GM12878 (cell line): ENCODE results near the gene FUZ. TPM values are rescaled to one million over a fixed set of nuclear protein-coding genes. Genes with fewer than 3 reads are reported as not detected.

Experiments used
- ATAC-seq: fragments of 200-7000 bp; cut with Tn5 transposase; 3 replicates; pipeline ENCODE4 v1.9.1; 2020; ENCODE audit warnings: mild to moderate bottlenecking, moderate library complexity
- BruUV-seq: library from RNA; stranded (reverse); fragments of 400-500 nt; replicated peaks from 2 replicates; lab custom pipeline; 2021; lab: Mats Ljungman, UMichigan
- CTCF ChIA-PET: fragments of 300-600 bp; sonication (Branson Sonifier 250); formaldehyde crosslinking; extraction: SDS; loops from one replicate; lab custom pipeline; 2021; ENCODE audit warnings: inconsistent platforms; lab: Yijun Ruan, JAX
- POLR2A ChIA-PET: fragments of 350-600 bp; formaldehyde crosslinking; extraction: SDS; loops from one replicate; lab custom pipeline; 2021; ENCODE audit warnings: inconsistent platforms; lab: Charles Lee
- RAD21 ChIA-PET: fragments of 300-600 bp; sonication (Branson Sonifier 250); formaldehyde crosslinking; loops from one replicate; lab custom pipeline; 2023; ENCODE audit warnings: antibody characterized with exemption; ENCODE audit not compliant: unreplicated experiment; lab: Charles Lee
- SMC1A ChIA-PET: fragments of 300-600 bp; sonication (Branson Sonifier 250); formaldehyde crosslinking; loops from one replicate; lab custom pipeline; 2023; ENCODE audit not compliant: unreplicated experiment, uncharacterized antibody; lab: Charles Lee
- DNase-seq: peaks from one replicate; pipeline ENCODE4 v3.0.0-alpha.2; 2011; ENCODE audit warnings: low read depth, low spot score
- FAIRE-seq: peaks from 3 replicates; lab custom pipeline; 2011; peaks lifted over from hg19 to GRCh38; lab: Jason Lieb, UNC
- H2AFZ ChIP-seq: 2 replicates; pipeline ENCODE4 v1.6.0; 2011; ENCODE audit warnings: low read depth, low read length, control low read depth; ENCODE audit not compliant: control insufficient read depth
- H3K27ac ChIP-seq: 2 replicates; pipeline ENCODE4 v1.5.1; 2011; ENCODE audit warnings: control low read depth; ENCODE audit not compliant: control insufficient read depth, insufficient read depth
- H3K27me3 ChIP-seq, 2 experiments: replicated peaks in 1 of 2; 2 replicates each; pipeline versions ENCODE4 v1.6.0 to v1.6.1; 2011; ENCODE audit warnings: low read length in 1 of 2; ENCODE audit not compliant: control insufficient read depth in 2 of 2, insufficient read depth in 2 of 2
- H3K36me3 ChIP-seq, 2 experiments: 2 replicates each; pipeline ENCODE4 v1.5.1; 2011; ENCODE audit warnings: low read length in 1 of 2; ENCODE audit not compliant: control insufficient read depth in 2 of 2, insufficient read depth in 2 of 2
- H3K4me1 ChIP-seq: 2 replicates; pipeline ENCODE4 v1.6.1; 2011; ENCODE audit warnings: mild to moderate bottlenecking, low read length, moderate library complexity, mixed read lengths; ENCODE audit not compliant: control insufficient read depth, insufficient read depth
- H3K4me2 ChIP-seq: 2 replicates; pipeline ENCODE4 v1.6.0; 2011; ENCODE audit warnings: control low read depth; ENCODE audit not compliant: control insufficient read depth, insufficient read depth
- H3K4me3 ChIP-seq: fragments of 200-600 bp; sonication (generic); 2 replicates; pipeline ENCODE4 v1.5.1; 2016
- H3K79me2 ChIP-seq: 2 replicates; pipeline ENCODE4 v1.6.0; 2011; ENCODE audit warnings: low read length; ENCODE audit not compliant: control insufficient read depth, insufficient read depth
- H3K9ac ChIP-seq: 2 replicates; pipeline ENCODE4 v1.8.0; 2011; ENCODE audit warnings: low read length, control low read depth, mixed read lengths; ENCODE audit not compliant: control insufficient read depth, insufficient read depth
- H3K9me3 ChIP-seq: replicated peaks from 3 replicates; pipeline ENCODE4 v1.5.1; 2011; ENCODE audit warnings: mild to moderate bottlenecking, low read length; ENCODE audit not compliant: control insufficient read depth, insufficient read depth
- H4K20me1 ChIP-seq: 2 replicates; pipeline ENCODE4 v1.6.0; 2011; ENCODE audit not compliant: control insufficient read depth, insufficient read depth
- BRCA1 ChIP-seq: IDR thresholded peaks from 2 replicates; pipeline ENCODE4 v1.6.1; 2011; ENCODE audit warnings: low read depth, low read length, improper control_type of control experiment
- CHD2 ChIP-seq: IDR thresholded peaks from 2 replicates; pipeline ENCODE4 v1.6.1; 2011; ENCODE audit warnings: low read depth, low read length, improper control_type of control experiment, borderline replicate concordance
- CREB1 ChIP-seq: IDR thresholded peaks from 2 replicates; pipeline ENCODE4 v1.6.1; 2012; ENCODE audit warnings: low read depth, mild to moderate bottlenecking, inconsistent platforms
- EGR1 ChIP-seq, 2 experiments: IDR thresholded peaks; 1 replicate in 1 of 2; 2 replicates in 1 of 2; pipeline ENCODE4 v1.6.1; 2011 to 2012; ENCODE audit warnings: low read depth in 2 of 2, low read length in 2 of 2, borderline replicate concordance in 1 of 2, mild to moderate bottlenecking in 1 of 2, moderate library complexity in 1 of 2
- FOXM1 ChIP-seq: IDR thresholded peaks from 2 replicates; pipeline ENCODE4 v1.6.1; 2012; ENCODE audit warnings: low read depth, mild to moderate bottlenecking, inconsistent platforms, low read length, moderate library complexity
- GABPA ChIP-seq: IDR thresholded peaks from 2 replicates; pipeline ENCODE4 v1.6.1; 2014; ENCODE audit warnings: antibody characterized with exemption, low read depth, mild to moderate bottlenecking, inconsistent platforms
- HDGF ChIP-seq: fragments of 450-650 bp; IDR thresholded peaks from 2 replicates; pipeline ENCODE4 v1.6.1; 2016; ENCODE audit warnings: antibody characterized with exemption
- MEF2A ChIP-seq: IDR thresholded peaks from 2 replicates; pipeline ENCODE4 v1.6.1; 2011; ENCODE audit warnings: low read depth, mild to moderate bottlenecking, low read length, moderate library complexity; ENCODE audit not compliant: insufficient read depth
- MTA3 ChIP-seq: IDR thresholded peaks from 2 replicates; pipeline ENCODE4 v1.6.1; 2012; ENCODE audit warnings: low read length, inconsistent platforms, borderline replicate concordance
- NBN ChIP-seq: fragments of 450-650 bp; IDR thresholded peaks from 2 replicates; pipeline ENCODE4 v1.6.1; 2016
- NFIC ChIP-seq: IDR thresholded peaks from 2 replicates; pipeline ENCODE4 v1.6.1; 2012; ENCODE audit warnings: low read depth, mild to moderate bottlenecking, inconsistent platforms, low read length, moderate library complexity
- NFYB ChIP-seq: IDR thresholded peaks from 2 replicates; pipeline ENCODE4 v1.6.1; 2011; ENCODE audit warnings: low read depth, mild to moderate bottlenecking, low read length, improper control_type of control experiment, moderate library complexity; ENCODE audit not compliant: insufficient read depth
- PAX8 ChIP-seq: fragments of 450-650 bp; IDR thresholded peaks from 2 replicates; pipeline ENCODE4 v1.6.1; 2017; ENCODE audit warnings: mild to moderate bottlenecking, moderate library complexity
- PML ChIP-seq: IDR thresholded peaks from 2 replicates; pipeline ENCODE4 v1.6.1; 2012; ENCODE audit warnings: low read length, inconsistent platforms
- RAD51 ChIP-seq: fragments of 450-650 bp; IDR thresholded peaks from 2 replicates; pipeline ENCODE4 v1.6.1; 2016; ENCODE audit warnings: moderate library complexity, mild to moderate bottlenecking, inconsistent platforms
- ZZZ3 ChIP-seq: IDR thresholded peaks from 2 replicates; pipeline ENCODE4 v1.6.1; 2011; ENCODE audit warnings: low read depth; ENCODE audit not compliant: control insufficient read depth, insufficient read length
- WGBS: methylation state at CpG from one replicate; pipeline ENCODE4 v1.1.6; 2016; ENCODE audit warnings: low lambda C conversion rate; ENCODE audit not compliant: insufficient replicate concordance, insufficient coverage; ENCODE audit errors: missing lambda C conversion rate; 5-methylcytosine and 5-hydroxymethylcytosine counted together
- in situ Hi-C: fragments of 300-500 bp; cut with MboI; formaldehyde crosslinking; loops from 9 replicates; pipeline ENCODE4 v1.14.3; 2018; ENCODE audit warnings: mixed read lengths
- intact Hi-C: fragments of 100-400 bp; cut with micrococcal nuclease; formaldehyde crosslinking; loops from one replicate; pipeline ENCODE4 v1.14.2; 2022; ENCODE audit not compliant: unreplicated experiment
- polyA plus RNA-seq, 11 experiments: library from polyadenylated mRNA; depleted of rRNA in 4 of 11; unstranded in 6 of 11; stranded (reverse) in 5 of 11; fragments of >200 nt; fragmentation: Nextera tagmentation in 4 of 11; fragmentation: Illumina TruSeq in 1 of 11; extraction: Ambion mirVana in 4 of 11; extraction: Trizol in 1 of 11; gene quantifications; 1 replicate in 1 of 11; 2 replicates in 10 of 11; pipeline versions ENCODE4 v1.2.1 to v1.2.3, GENCODE V29; 2011 to 2016; ENCODE audit warnings: inconsistent platforms in 2 of 11, missing spikeins in 2 of 11, low read depth in 1 of 11
- total RNA-seq, 4 experiments: library from RNA; depleted of rRNA in 3 of 4; stranded (reverse); fragments of >200 nt in 3 of 4; fragmentation: Illumina TruSeq in 1 of 4; extraction: Trizol in 1 of 4; gene quantifications; 2 replicates each; pipeline versions ENCODE4 v1.2.1 to v1.2.3, GENCODE V29; 2013 to 2021
- TF ChIP-seq, protein P1 (sequence below): fragments of 450-650 bp; IDR thresholded peaks from 2 replicates; pipeline ENCODE4 v1.6.1; 2017; ENCODE audit warnings: low read depth, mild to moderate bottlenecking, moderate library complexity
- TF ChIP-seq, protein P2 (sequence below): fragments of 450-650 bp; IDR thresholded peaks from 2 replicates; pipeline ENCODE4 v1.6.1; 2016; ENCODE audit warnings: mild to moderate bottlenecking, moderate library complexity, borderline replicate concordance
- TF ChIP-seq, protein P3 (sequence below): IDR thresholded peaks from 2 replicates; pipeline ENCODE4 v1.6.1; 2011; ENCODE audit warnings: borderline replicate concordance, low read depth, mild to moderate bottlenecking, moderate library complexity, low read length; ENCODE audit not compliant: insufficient read depth, poor library complexity, severe bottlenecking

The FUZ gene
- total and polyA plus RNA-seq, 10 of the 15 experiments (the other 5 are each of a cell fraction or from before 2014, with no cell fraction given), result 0.18 to 11.5 (median 8.8) TPM

DNA sequence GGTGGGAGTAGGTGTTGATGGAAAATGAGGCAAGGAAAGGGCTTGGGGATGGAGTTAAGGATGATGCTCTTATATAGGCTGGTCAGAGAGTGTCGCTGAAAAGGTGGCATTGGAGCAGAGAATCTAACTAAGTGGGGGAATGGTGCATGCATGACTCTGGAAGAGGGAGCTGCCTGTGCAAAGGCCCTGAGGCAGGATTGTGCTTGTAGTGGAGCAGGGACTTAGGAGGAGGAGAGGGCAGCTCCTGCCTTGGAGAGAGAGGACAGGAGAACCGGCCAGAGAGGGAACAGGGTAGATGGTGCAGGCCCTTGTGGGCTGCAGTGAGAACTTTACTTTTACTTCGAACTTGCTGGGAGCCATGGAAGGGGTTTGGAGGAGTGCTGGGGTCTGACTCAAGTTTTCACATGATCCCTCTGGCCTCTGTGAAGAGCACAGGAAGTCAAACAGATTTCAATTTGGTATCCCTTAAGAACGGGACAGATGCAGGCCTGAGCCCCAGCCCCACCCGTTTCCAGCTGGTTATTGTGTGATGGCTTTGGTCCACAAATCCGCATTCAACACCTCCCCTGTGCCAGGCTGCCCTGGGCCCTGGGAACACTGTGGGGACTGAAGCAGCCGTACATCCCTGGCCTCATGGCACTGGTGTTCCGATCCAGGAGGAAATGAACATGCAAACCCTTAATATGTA, 39.3 kb downstream of the FUZ start:
- CTCF ChIA-PET, result no interaction called here
- POLR2A ChIA-PET, result no interaction called here
- in situ Hi-C loops (no loop called here), intact Hi-C loops (no loop called here)
- no peaks in the 10 kb centered on the region for H3K4me1 ChIP-seq
- peaks cover 6% of the 10 kb centered on the region for H3K79me2 ChIP-seq
- ATAC-seq, result no peak
- BruUV-seq, result no TSS peak
- no peak overlapping the region for H3K9ac ChIP-seq
- no peak for FAIRE-seq
- WGBS, result 96% methylated on average over 8 of the region's 8 CpGs
- peaks cover 0 to 2% of the 10 kb centered on the region in 2 experiments; a peak in 2 of 4 replicates for H3K36me3 ChIP-seq
- H3K27me3 ChIP-seq, result no peaks in the 10 kb centered on the region
- no peak for DNase-seq
- H3K4me3 ChIP-seq, result no peak overlapping the region
- H2AFZ ChIP-seq, result no peak overlapping the region
- H3K9me3 ChIP-seq, result no peaks in the 10 kb centered on the region
- RAD21 ChIA-PET, result no interaction called here
- SMC1A ChIA-PET, result no interaction called here
- H3K4me2 ChIP-seq, result no peak overlapping the region
- H4K20me1 ChIP-seq, result no peaks in the 10 kb centered on the region
- no peak overlapping the region for H3K27ac ChIP-seq
- TF ChIP-seq FOXM1 (no peak), ZZZ3 (no peak), NFIC (no peak), EGR1 (IDR thresholded peaks at IDR 0.05; ENCODE audit: borderline replicate concordance in 1 of 2, low read depth in 2 of 2, low read length in 2 of 2) (no peak), BRCA1 (no peak), NFYB (no peak), RAD51 (no peak), HDGF (no peak), PAX8 (no peak), CHD2 (no peak), MTA3 (no peak), CREB1 (no peak), PML (no peak), MEF2A (no peak), NBN (no peak), GABPA (no peak)
- TF ChIP-seq, protein P1, sequence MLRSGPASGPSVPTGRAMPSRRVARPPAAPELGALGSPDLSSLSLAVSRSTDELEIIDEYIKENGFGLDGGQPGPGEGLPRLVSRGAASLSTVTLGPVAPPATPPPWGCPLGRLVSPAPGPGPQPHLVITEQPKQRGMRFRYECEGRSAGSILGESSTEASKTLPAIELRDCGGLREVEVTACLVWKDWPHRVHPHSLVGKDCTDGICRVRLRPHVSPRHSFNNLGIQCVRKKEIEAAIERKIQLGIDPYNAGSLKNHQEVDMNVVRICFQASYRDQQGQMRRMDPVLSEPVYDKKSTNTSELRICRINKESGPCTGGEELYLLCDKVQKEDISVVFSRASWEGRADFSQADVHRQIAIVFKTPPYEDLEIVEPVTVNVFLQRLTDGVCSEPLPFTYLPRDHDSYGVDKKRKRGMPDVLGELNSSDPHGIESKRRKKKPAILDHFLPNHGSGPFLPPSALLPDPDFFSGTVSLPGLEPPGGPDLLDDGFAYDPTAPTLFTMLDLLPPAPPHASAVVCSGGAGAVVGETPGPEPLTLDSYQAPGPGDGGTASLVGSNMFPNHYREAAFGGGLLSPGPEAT, result no peak
- TF ChIP-seq, protein P2, sequence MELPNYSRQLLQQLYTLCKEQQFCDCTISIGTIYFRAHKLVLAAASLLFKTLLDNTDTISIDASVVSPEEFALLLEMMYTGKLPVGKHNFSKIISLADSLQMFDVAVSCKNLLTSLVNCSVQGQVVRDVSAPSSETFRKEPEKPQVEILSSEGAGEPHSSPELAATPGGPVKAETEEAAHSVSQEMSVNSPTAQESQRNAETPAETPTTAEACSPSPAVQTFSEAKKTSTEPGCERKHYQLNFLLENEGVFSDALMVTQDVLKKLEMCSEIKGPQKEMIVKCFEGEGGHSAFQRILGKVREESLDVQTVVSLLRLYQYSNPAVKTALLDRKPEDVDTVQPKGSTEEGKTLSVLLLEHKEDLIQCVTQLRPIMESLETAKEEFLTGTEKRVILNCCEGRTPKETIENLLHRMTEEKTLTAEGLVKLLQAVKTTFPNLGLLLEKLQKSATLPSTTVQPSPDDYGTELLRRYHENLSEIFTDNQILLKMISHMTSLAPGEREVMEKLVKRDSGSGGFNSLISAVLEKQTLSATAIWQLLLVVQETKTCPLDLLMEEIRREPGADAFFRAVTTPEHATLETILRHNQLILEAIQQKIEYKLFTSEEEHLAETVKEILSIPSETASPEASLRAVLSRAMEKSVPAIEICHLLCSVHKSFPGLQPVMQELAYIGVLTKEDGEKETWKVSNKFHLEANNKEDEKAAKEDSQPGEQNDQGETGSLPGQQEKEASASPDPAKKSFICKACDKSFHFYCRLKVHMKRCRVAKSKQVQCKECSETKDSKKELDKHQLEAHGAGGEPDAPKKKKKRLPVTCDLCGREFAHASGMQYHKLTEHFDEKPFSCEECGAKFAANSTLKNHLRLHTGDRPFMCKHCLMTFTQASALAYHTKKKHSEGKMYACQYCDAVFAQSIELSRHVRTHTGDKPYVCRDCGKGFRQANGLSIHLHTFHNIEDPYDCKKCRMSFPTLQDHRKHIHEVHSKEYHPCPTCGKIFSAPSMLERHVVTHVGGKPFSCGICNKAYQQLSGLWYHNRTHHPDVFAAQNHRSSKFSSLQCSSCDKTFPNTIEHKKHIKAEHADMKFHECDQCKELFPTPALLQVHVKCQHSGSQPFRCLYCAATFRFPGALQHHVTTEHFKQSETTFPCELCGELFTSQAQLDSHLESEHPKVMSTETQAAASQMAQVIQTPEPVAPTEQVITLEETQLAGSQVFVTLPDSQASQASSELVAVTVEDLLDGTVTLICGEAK, result no peak
- TF ChIP-seq, protein P3, sequence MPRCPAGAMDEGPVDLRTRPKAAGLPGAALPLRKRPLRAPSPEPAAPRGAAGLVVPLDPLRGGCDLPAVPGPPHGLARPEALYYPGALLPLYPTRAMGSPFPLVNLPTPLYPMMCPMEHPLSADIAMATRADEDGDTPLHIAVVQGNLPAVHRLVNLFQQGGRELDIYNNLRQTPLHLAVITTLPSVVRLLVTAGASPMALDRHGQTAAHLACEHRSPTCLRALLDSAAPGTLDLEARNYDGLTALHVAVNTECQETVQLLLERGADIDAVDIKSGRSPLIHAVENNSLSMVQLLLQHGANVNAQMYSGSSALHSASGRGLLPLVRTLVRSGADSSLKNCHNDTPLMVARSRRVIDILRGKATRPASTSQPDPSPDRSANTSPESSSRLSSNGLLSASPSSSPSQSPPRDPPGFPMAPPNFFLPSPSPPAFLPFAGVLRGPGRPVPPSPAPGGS, result no peak
